LNCAP (cell line): ENCODE results near the gene DACT2.

ENCODE experiments used
- CTCF ChIP-seq: fragments of 450-650 bp; IDR thresholded peaks from 2 replicates; pipeline ENCODE4 v1.5.1; 2017; ENCODE audit warnings: mild to moderate bottlenecking

Gene DACT2

GRCh38 chr6:168303982-168304751 is 15.4 kb downstream of the DACT2 start:
- TF ChIP-seq CTCF = no peak

GRCh38 chr6:168302534-168302933 is 17.0 kb downstream of the DACT2 start:
- TF ChIP-seq CTCF = no peak

GRCh38 chr6:168301648-168302398 is 17.8 kb downstream of the DACT2 start:
- TF ChIP-seq CTCF = no peak

GRCh38 chr6:168300975-168301647 is 18.5 kb downstream of the DACT2 start:
- no peak for TF ChIP-seq CTCF

- TF ChIP-seq CTCF = no peak
These were observed 19.8 kb downstream of the DACT2 start for GRCh38 chr6:168299541-168300511.

GRCh38 chr6:168297643-168298042 is 21.9 kb downstream of the DACT2 start:
- no peak for TF ChIP-seq CTCF

- TF ChIP-seq CTCF = no peak
These were observed 24.7 kb downstream of the DACT2 start for GRCh38 chr6:168294901-168295300.
